NCI-H2227 treated with DMSO at 0.1 percent for 48 hours (cell line): Measurements from ENCODE around the gene SYP.

ENCODE experiments used
- DNase-seq: peaks from one replicate; lab custom pipeline; 2025; lab: John Stamatoyannopoulos, UW

SYP gene

DNA sequence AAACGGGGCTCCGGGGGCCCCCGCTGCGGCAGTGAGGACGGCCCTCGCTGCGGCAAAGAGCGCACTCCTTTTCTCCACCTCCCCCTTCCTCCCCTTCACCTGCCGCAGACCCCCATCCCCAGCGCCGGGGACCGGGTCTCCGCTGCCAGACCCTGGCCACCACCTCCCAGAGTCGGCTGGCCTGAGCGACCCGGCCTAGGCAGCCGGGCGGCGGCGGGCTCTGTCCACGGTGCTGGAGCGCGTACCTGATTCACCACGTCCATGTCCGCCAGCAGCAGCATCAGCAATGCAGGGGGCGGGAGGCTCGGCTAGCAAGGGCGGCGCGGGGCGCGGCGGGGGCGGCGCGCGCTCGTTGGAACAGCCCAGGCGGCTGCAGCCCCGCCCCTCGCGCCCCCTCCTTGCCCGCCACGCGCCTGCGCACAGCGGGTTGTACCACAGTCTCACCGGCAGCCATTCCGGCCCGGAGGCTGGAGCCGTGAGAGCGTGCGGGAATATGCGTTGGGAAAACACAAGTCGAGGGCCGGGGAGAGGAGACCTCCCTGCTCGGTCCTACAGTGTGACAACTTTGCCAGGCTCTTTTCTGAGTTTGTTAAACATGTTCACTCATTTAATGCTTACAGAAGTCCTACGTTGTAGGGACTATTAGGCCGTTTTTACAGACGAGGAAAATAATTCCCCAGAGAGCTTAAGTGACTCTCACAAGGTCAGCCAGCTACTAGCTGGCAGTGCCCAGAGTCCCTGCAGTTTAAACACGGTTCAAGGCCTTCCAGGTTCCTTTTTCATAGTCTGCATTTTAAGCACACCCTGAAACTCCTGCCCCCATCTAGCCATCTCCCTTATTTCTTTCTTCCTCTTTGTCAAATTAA is at the start of gene SYP:
Gene SYP (minus strand): TSS at position 288 of the 866 bp plus-strand sequence. CDS start 7 bp downstream, at position 281.
- DNase-seq: peak; percentile 91

- DNase-seq: no peak
These were observed 49.6 kb upstream of the SYP start for GRCh38 chrX:49249616-49250015.

DNA sequence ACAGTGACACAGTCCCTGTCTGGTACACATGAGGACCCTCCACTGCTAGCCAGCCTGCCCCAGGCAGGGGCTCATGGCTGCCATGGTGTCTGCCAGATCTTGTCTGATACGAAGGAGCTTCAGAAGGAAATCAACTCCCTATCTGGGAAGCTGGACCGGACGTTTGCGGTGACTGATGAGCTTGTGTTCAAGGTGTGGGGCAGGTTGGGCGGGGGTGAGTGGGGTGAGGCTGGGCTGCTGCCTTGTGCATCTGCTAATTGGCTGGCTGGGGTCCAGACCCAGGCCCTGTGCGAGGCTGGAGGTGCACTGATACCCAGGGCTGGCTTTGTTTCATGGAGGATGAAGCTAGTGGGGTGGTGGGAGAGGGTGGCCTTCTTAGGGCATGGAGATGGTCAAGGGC is 49.1 kb upstream of the SYP start:
- DNase-seq: no peak

DNA sequence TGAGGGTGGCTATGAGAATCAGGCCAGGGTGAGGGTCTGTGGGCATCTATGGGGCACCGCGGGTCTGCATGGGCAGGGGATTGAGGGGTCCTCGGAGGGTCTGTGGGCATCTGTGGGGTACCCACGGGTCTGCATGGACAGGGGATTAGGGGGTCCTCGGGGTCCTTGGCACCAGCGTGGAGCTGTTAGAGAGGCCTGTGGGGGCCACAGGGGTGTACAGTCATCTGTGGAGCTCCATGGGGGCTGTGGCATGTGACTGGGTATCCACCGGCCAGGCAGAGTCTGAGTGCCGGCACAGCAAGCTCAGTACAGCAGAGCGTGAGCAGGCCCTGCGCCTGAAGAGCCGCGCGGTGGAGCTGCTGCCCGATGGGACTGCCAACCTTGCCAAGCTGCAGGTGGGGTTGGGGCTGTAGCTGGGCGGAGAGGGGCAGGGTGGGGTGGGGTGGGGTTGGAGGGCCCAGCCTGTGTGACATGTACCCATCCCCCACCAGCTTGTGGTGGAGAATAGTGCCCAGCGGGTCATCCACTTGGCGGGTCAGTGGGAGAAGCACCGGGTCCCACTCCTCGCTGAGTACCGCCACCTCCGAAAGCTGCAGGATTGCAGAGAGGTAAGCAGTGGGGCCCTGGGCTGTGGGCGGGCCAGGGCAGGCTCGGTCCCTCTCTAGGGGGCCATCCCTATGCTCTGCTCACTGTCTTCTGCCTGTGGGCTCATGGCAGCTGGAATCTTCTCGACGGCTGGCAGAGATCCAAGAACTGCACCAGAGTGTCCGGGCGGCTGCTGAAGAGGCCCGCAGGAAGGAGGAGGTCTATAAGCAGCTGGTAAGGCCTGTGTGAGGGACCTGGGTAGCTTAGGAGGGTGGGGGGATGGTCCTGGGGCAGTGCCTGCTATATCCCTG is 48.2 kb upstream of the SYP start:
- DNase-seq: no peak

- DNase-seq: no peak
These were observed 47.4 kb upstream of the SYP start for GRCh38 chrX:49247346-49247745.

DNA sequence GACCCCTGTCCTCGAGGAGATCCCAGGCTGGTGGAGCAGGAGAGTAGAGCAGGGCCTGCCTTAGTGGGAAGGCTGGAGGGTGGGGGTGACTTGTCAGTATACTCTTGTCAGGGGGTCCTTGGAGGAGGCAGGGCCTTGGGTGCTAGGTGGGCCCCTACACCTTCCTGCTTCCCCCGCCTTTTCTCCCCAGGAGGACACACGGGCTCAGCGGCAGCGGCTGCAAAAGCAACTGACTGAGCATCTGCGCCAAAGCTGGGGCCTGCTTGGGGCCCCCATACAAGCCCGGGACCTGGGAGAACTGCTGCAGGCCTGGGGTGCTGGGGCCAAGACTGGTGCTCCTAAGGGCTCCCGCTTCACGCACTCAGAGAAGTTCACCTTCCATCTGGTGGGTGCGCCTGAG is 46.5 kb upstream of the SYP start:
- DNase-seq: no peak

- DNase-seq: no peak
These were observed 44.2 kb upstream of the SYP start for GRCh38 chrX:49244207-49244606.

- no peak for DNase-seq
These were observed 43.2 kb upstream of the SYP start for GRCh38 chrX:49243166-49243565.

- DNase-seq: no peak
These were observed 42.6 kb upstream of the SYP start for GRCh38 chrX:49242545-49243066.

- DNase-seq: no peak
These were observed 38.7 kb upstream of the SYP start for GRCh38 chrX:49238735-49239134.

DNA sequence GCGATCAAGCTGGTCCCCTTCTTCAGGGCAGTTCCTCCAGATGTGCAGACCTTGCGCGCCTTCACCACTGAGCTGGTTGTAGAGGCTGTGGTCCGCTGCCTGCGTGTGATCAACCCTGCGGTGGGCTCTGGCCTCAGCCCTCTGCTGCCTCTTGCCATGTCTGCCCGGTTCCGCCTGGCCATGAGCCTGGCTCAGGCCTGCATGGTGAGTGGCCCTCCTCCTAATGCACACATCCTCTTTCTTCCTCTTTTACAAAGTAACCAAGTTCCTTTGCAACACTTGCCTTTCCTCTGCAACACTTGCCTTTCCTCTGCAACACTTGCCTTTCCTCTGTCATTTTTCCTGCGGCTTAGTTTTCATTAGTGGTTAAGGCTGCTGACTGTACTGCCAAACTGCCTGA is 37.1 kb upstream of the SYP start:
- DNase-seq: no peak

DNA sequence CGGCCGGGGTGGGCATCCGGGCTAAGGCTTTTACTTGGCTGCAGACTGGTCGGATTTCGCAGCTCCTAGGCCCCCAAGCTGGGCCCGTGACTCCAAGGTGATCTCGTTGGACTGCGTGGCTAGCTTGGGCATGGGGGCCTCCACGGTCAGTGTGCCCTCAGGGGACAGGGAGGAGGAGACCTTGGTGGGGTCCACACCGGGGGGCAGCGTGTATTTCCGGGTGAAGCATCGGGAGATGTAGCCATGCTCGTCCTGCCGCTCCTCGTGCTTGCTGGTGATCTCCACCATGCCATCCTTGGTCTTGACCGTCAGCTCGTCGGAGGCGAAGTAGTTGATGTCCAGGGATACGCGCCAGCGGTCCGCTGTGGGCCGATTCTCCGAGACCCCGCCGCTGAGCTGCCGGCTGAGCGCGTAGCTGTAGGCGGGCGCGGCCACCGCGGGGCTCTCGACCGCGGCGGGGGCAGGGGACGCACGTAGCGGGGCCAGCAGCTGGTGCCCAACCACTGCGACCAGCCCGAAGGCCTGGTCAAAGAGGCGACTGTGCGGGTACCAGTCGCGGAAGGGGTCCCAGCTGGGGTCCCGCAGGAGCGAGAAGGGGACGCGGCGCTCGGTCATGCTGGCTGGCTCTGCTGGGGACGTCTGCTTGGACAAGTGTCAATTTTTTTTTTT is 34.0 kb upstream of the SYP start:
- DNase-seq: no peak

DNA sequence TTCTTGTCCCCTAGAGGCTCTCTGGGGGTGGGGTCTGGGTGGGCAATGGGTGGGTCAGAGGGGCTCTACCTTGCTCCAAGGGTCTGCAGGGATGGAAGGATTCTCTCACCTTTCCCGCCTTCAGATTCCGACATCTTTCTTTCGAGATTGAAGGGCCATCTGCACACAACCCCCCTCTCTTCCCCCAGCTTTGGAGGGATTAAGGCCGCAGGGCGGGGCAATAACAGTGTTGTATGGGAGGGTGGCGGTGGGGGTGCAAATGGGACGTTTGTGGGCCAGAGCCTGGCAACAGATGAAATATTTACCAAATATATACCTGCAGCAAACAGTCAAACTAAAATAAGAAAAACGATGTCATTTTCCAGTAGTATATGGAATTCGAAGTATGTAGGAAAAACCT is 33.2 kb upstream of the SYP start, which contains the start of gene CACNA1F:
Gene CACNA1F (minus strand): TSS at position 165 of the 400 bp plus-strand sequence. CDS start 31 bp downstream, at position 134.
- no peak for DNase-seq

- no peak for DNase-seq
These were observed 32.5 kb upstream of the SYP start for GRCh38 chrX:49232525-49232924.

DNA sequence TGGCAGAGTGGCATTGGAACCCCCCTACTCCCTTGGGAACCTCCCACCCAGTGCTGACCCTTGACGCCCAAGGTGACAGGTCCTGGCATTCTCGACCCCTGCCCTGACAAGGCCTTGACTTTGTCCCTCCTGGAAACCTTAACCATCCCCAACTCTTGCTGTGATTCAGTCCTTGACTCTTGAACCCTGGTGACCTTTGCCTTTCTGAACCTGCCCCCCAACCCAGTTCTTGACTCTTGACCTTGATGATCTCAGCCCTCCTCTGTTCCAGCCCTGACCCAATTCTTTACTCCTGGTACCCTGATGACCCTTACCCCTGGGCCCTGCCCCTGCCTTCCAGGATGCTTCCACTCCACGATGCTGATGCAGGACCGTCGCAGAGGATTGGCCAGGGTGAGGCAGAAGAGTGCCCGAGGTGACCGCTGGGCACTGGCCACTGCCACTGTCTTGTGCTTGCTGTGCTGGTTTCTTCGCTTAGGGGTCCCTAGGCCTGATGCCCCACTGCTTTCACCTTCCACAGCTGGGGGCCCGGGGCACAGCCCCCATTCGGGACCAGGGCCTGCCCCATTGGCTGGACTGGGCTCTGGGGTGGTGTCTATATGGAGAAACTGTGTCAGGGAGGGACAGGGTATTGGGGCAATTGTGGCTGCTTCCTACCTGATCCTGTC is 31.5 kb upstream of the SYP start:
- DNase-seq: no peak

DNA sequence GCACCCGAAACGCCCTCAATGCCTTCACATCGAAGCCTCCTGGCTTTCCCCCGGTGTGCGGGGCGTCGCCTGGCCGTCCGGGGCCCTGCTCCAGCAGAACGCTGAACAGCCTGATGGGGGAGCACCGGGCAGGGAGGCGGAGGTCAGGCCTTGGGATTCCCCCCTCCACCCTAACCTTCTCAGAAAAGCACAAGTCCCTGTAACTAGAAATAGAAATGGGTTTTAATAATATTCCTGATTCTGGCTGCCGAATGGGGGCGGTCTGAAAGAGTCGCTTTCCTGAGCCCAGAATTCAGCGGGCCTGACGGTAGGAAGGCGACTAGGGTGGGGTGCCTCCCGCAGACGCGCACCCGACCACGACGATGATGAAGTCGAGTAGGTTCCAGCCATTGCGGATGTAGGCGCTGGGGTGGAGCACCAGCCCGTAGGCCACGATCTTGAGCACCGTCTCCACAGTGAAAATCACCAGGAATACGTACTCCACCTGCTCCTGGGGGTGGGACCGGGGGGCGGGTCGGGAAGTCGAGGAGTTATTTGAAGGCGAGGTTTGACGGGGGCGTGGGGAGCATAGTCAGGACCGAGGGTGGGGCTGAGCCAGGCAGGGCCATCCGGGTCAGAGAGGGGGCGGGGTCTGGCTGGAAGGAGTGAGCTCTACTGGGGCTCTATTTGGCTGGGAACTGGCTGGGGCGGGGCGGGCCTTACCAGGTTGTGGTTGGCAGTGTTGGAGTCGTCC is 30.7 kb upstream of the SYP start:
- DNase-seq: no peak

DNA sequence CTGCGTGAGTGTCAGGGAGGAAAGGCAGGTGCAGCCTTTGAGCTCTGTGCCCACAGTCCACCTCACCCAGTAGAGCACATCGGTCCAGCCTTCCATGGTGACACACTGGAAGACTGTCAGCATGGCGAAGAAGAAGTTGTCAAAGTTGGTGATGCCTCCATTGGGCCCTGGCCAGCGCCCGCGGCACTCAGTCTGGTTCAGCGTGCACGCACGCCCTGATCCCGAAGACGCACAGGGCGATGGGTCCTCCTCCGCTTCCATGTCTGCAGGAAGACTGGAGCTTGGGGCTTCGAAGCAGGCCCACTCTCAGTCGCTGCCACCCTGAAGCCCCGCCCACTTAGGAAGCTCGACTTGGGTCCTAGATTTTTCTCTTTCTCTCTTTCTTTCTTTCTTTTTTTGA is 28.2 kb upstream of the SYP start:
- no peak for DNase-seq

GRCh38 chrX:49227726-49228125 is 27.7 kb upstream of the SYP start:
- no peak for DNase-seq

- DNase-seq: no peak
These were observed 27.0 kb upstream of the SYP start for GRCh38 chrX:49226946-49227345.

DNA sequence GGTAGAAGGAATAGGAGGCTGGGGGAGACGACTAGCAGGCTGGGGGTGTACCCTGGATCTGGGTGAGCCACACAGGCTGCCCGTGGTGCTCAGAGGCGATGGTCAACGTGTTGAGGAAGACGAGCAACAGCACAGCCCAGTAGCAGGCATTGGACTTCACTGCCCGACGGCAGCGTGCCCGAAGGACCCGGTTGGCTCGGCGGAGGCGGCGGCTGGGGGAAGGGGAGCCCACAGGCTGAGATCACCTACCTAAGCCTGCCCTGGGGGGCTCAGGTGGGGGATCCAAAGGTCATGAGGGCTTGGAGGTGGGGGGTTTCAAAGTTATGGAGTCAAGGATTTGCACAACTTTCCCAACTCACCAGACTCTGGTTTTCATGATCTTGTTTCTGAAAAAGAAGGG is 25.9 kb upstream of the SYP start:
- no peak for DNase-seq

DNA sequence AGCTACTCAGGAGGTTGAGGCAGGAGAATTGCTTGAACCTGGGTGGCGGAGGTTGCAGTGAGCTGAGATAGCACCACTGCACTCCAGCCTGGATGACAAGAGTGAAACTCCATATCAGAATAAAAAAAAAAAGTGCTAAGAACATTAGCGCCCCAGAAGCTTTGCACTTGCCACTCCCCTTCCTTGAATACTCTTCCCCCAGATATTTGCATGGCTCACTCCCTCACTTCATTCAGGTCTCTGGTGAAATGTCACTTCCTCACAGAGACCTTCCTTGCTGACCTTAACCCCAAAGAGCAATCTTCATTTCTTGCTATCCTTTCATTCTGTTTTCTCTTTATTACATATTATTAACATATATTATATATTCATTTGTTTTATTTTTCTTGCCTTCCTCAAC is 21.9 kb upstream of the SYP start:
- no peak for DNase-seq
